Fibroblast of lung (primary cell): Measurements from ENCODE around the gene PHF21A. TPM values are rescaled to one million over a fixed set of nuclear protein-coding genes. Genes with fewer than 3 reads are reported as not detected.

Experiments
- DNase-seq, 2 donors: peaks; one replicate each; pipeline versions ENCODE4 v3.0.0 to v3.0.0-alpha.2; 2010; ENCODE audit warnings: low read depth in 2 of 2
- H2AFZ ChIP-seq: 2 replicates; pipeline ENCODE4 v1.5.1; 2012; ENCODE audit warnings: low read length, control low read depth, inconsistent platforms
- H3K27ac ChIP-seq: 2 replicates; pipeline ENCODE4 v1.5.1; 2011; ENCODE audit warnings: low read length, control low read depth; ENCODE audit not compliant: insufficient read depth
- H3K27me3 ChIP-seq: 2 replicates; pipeline ENCODE4 v1.5.1; 2011; ENCODE audit warnings: mild to moderate bottlenecking, low read length; ENCODE audit not compliant: control insufficient read depth, insufficient read depth
- H3K36me3 ChIP-seq: 2 replicates; pipeline ENCODE4 v1.5.1; 2011; ENCODE audit warnings: low read length; ENCODE audit not compliant: control insufficient read depth, insufficient read depth
- H3K4me1 ChIP-seq: 2 replicates; pipeline ENCODE4 v1.5.1; 2011; ENCODE audit warnings: low read length; ENCODE audit not compliant: control insufficient read depth, insufficient read depth; ENCODE audit errors: extremely low read depth
- H3K4me2 ChIP-seq: 2 replicates; pipeline ENCODE4 v1.5.1; 2011; ENCODE audit warnings: low read length, control low read depth; ENCODE audit not compliant: insufficient read depth; ENCODE audit errors: extremely low read depth
- H3K4me3 ChIP-seq, 4 experiments: fragments of 200-600 bp in 1 of 4; sonication (generic) in 1 of 4; replicated peaks in 1 of 4; 2 replicates each; pipeline ENCODE4 v1.5.1; 2011 to 2016; ENCODE audit warnings: low read length in 4 of 4, low read depth in 3 of 4, mild to moderate bottlenecking in 3 of 4, control low read depth in 2 of 4, inconsistent platforms in 1 of 4, mixed read lengths in 1 of 4; ENCODE audit not compliant: insufficient read depth in 1 of 4; ENCODE audit errors: control extremely low read depth in 1 of 4
- H3K79me2 ChIP-seq: 2 replicates; pipeline ENCODE4 v1.5.1; 2012; ENCODE audit warnings: mild to moderate bottlenecking, low read length, inconsistent platforms; ENCODE audit not compliant: control insufficient read depth, insufficient read depth
- H3K9ac ChIP-seq: 2 replicates; pipeline ENCODE4 v1.5.1; 2011; ENCODE audit warnings: mild to moderate bottlenecking, low read length, control low read depth; ENCODE audit not compliant: insufficient read depth
- H3K9me3 ChIP-seq: 2 replicates; pipeline ENCODE4 v1.5.1; 2012; ENCODE audit warnings: low read depth, low read length; ENCODE audit not compliant: control insufficient read depth, insufficient read depth
- H4K20me1 ChIP-seq: 2 replicates; pipeline ENCODE4 v1.5.1; 2011; ENCODE audit warnings: low read length; ENCODE audit not compliant: control insufficient read depth, insufficient read depth; ENCODE audit errors: extremely low read depth
- EZH2 ChIP-seq: IDR thresholded peaks from 2 replicates; pipeline ENCODE4 v1.5.1; 2012; ENCODE audit warnings: low read length, control low read depth, mild to moderate bottlenecking; ENCODE audit errors: missing control alignments
- polyA plus RNA-seq, 2 donors: library from polyadenylated mRNA; depleted of rRNA in 1 of 2; stranded (reverse) in 1 of 2; unstranded in 1 of 2; fragments of >200 nt; gene quantifications; 2 replicates each; pipeline ENCODE4 v1.2.1, GENCODE V29; 2011 to 2012; ENCODE audit warnings: missing spikeins in 1 of 2
- total RNA-seq: library from RNA; depleted of rRNA; stranded (reverse); fragments of >200 nt; gene quantifications from 2 replicates; pipeline ENCODE4 v1.2.1, GENCODE V29; 2014
- TF ChIP-seq, protein P1 (sequence below), 2 donors: IDR thresholded peaks in 1 of 2; conservative IDR thresholded peaks in 1 of 2; 1 replicate in 1 of 2; 2 replicates in 1 of 2; pipeline ENCODE4 v1.5.1; 2011 to 2012; ENCODE audit warnings: low read length in 2 of 2, control low read depth in 1 of 2, inconsistent platforms in 1 of 2, low read depth in 1 of 2, mild to moderate bottlenecking in 1 of 2

PHF21A gene
- total and polyA plus RNA-seq, 2 donors (not counting 1 experiment from before 2014, with no cell fraction given) = 18.5 to 21.0 TPM

DNA sequence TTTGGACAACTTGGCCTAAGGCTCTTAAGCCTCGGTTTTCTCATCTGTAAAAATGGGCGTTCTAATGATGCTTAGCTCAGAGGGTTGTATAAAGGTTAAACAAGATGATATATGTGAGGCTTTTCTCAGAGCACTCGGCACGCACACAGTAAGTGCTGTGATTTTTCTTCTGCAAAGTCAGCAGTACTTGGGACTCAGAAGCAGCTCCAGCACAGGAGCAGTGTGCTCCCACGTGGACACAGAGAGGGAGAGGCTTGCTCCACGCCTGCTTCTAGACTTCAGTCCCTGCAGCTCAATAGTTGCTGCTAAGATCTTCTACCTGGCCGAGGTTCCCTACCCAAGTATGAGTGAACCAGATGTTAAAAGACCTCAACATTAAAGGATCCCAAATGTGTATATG lies 39.9 kb upstream of the PHF21A start:
- Histone ChIP-seq H3K36me3 (no peaks in the 10 kb centered on the region), H3K4me3 (no peak overlapping the region), H4K20me1 (no peaks in the 10 kb centered on the region), H3K27me3 (peaks cover 46% of the 10 kb centered on the region), H3K9ac (no peak overlapping the region), H3K27ac (no peak overlapping the region), H3K4me1 (no peaks in the 10 kb centered on the region), H3K9me3 (no peaks in the 10 kb centered on the region), H2AFZ (no peak overlapping the region), H3K4me2 (no peak overlapping the region), H3K79me2 (no peaks in the 10 kb centered on the region)
- no peak for DNase-seq
- no peak for TF ChIP-seq EZH2
- TF ChIP-seq, protein P1, sequence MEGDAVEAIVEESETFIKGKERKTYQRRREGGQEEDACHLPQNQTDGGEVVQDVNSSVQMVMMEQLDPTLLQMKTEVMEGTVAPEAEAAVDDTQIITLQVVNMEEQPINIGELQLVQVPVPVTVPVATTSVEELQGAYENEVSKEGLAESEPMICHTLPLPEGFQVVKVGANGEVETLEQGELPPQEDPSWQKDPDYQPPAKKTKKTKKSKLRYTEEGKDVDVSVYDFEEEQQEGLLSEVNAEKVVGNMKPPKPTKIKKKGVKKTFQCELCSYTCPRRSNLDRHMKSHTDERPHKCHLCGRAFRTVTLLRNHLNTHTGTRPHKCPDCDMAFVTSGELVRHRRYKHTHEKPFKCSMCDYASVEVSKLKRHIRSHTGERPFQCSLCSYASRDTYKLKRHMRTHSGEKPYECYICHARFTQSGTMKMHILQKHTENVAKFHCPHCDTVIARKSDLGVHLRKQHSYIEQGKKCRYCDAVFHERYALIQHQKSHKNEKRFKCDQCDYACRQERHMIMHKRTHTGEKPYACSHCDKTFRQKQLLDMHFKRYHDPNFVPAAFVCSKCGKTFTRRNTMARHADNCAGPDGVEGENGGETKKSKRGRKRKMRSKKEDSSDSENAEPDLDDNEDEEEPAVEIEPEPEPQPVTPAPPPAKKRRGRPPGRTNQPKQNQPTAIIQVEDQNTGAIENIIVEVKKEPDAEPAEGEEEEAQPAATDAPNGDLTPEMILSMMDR (conservative IDR thresholded peaks at IDR 0.05 in 1 of 2, IDR thresholded peaks at IDR 0.05 in 1 of 2; ENCODE audit: low read depth in 1 of 2, low read length in 2 of 2) = no peak

- H3K27ac ChIP-seq = no peak overlapping the region
- H3K27me3 ChIP-seq = peaks cover 39% of the 10 kb centered on the region
- H3K4me3 ChIP-seq = no peak overlapping the region
- H3K4me2 ChIP-seq = no peak overlapping the region
- no peaks in the 10 kb centered on the region for H3K79me2 ChIP-seq
- H4K20me1 ChIP-seq = no peaks in the 10 kb centered on the region
- no peak for TF ChIP-seq EZH2
- TF ChIP-seq, protein P1 (conservative IDR thresholded peaks at IDR 0.05 in 1 of 2, IDR thresholded peaks at IDR 0.05 in 1 of 2; ENCODE audit: low read depth in 1 of 2, low read length in 2 of 2) = no peak
- H3K9me3 ChIP-seq = no peaks in the 10 kb centered on the region
- no peak overlapping the region for H2AFZ ChIP-seq
- H3K36me3 ChIP-seq = no peaks in the 10 kb centered on the region
- no peak overlapping the region for H3K9ac ChIP-seq
- no peaks in the 10 kb centered on the region for H3K4me1 ChIP-seq
- DNase-seq = no peak
Measured at GRCh38 chr11:46160100-46160499, 38.8 kb upstream of the PHF21A start.

GRCh38 chr11:46159680-46160079 lies 38.4 kb upstream of the PHF21A start:
- H3K9me3 ChIP-seq = no peaks in the 10 kb centered on the region
- no peaks in the 10 kb centered on the region for H4K20me1 ChIP-seq
- peaks cover 35% of the 10 kb centered on the region for H3K27me3 ChIP-seq
- H3K4me2 ChIP-seq = no peak overlapping the region
- no peaks in the 10 kb centered on the region for H3K79me2 ChIP-seq
- H2AFZ ChIP-seq = no peak overlapping the region
- no peak overlapping the region for H3K4me3 ChIP-seq
- H3K36me3 ChIP-seq = no peaks in the 10 kb centered on the region
- H3K4me1 ChIP-seq = no peaks in the 10 kb centered on the region
- H3K9ac ChIP-seq = no peak overlapping the region
- H3K27ac ChIP-seq = no peak overlapping the region
- no peak for DNase-seq
- TF ChIP-seq EZH2 = no peak
- TF ChIP-seq, protein P1 (conservative IDR thresholded peaks at IDR 0.05 in 1 of 2, IDR thresholded peaks at IDR 0.05 in 1 of 2; ENCODE audit: low read depth in 1 of 2, low read length in 2 of 2) = no peak
